HG03575 (cell line): ENCODE data around the gene ACBD4.

Experiments
- ATAC-seq: cut with Tn5 transposase; IDR thresholded peaks from one replicate; pipeline ENCODE4 v1.9.1; 2021; ENCODE audit not compliant: unreplicated experiment, insufficient number of reproducible peaks, low FRiP score; ENCODE audit errors: extremely low read depth

The ACBD4 gene

DNA sequence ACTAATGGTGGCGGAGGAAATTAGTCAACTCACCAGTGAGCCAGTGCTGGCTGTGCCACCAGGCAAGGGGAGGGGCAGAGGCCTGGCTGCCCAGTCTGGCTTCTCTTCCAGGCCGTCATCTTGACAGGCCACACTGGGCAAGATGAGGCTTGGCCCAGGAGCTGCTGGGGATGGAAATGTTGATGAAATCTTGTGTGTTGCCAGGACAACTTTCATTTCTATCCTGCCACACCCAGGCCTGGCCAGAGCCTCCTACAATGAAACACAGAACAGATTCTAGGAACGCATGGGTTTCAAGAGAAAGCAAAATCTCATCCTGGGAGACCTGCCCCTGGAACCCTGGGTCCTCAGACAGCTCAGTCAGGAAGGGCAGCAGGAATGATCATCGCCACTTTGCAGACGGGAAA, 35.4 kb downstream of the ACBD4 start:
- ATAC-seq = no peak

DNA sequence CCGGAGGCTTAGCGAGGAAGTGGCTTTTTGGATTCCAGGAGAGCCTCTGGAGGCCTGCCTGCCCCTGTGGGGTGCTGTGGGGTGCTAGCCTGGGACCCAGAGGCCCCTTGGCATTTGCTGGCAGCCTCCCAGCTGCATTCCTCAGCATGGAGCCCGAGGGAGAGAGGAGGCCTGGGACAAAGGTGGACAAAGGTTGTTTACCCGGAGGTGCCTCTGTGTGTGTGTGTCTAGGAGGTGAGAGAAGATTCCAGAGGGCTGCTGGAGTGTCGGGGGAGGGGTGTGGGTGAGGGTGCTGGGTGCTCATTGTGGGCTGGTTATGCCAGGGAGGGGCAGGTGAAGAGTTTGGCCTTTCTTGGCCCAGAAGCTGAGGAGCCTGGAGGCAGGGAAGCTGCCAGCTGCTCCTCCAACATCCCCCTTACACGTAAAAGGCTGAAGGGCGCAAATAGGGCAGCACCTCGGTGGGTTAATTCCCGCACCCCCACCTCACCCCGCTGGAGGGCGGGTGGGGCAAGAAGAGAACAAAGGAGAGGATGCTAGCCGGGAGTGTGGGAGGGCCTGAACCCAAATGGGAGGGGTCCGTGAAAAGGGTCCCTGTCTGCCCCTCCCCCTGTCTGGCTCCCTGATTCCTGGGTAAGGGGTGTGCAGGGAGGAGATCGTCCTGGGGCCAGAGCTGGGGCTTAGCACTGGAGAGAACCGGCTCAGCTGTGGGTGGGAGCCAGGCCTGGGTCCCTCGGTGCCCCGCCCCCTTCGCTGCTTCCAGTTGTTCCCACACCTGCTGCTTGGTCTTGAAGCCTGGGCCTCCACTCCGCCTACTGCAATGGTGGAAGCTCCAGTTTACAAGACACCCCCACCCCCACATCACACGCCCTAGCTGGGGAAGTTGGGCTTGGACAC, 36.1 kb downstream of the ACBD4 start:
- ATAC-seq = no peak

DNA sequence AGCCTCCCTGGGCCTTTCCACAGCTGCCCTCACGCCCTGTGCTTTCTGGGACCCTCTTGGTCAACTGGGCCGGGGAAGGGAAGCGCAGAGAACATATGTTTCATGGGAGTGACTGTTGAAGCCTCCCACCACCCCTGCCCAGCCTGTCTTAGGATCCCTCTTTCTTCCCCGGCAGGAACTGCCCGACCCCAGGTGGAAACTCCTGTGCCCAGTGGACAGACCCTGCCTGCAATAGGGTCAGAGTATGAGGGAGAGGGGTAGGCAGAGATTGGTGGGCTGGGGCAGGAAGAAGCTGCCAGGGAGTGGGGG, 36.7 kb downstream of the ACBD4 start:
- ATAC-seq = no peak

DNA sequence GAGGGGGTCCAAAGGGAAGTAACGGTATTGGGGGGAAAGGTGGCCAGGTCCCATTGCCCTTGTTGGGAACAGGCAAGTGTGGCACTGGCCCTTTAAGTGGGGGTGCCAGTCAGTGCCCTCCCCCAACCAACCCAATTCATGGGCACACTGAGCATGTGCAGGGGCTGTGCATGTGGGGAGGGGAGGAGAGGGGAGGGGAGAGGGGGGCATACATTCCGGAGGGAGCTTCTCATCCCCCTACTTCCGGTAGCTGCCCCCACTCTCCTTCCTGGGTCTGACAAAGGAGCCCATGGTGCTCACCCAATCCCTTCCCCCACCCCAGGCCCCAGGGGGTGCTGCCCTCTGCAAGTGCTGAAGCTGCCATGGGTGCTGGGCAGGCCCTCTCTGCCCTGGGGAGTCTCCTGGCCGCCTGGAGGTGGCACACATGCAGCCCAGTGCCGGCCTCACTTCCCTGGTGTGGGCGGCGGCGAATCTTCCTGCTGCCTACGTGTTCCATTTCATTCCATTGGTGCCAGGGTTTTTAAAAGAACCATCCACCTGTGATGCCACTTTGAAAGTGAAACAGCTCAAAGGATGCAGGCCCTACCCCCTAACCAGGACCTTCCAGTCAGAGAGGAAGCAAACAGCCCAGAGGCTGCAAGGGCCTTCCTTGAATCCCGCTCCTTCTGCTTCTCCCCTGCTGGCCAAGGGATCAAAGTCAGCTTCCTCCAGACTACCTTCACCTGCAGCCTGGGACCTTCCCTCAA, 37.2 kb downstream of the ACBD4 start:
- no peak for ATAC-seq

DNA sequence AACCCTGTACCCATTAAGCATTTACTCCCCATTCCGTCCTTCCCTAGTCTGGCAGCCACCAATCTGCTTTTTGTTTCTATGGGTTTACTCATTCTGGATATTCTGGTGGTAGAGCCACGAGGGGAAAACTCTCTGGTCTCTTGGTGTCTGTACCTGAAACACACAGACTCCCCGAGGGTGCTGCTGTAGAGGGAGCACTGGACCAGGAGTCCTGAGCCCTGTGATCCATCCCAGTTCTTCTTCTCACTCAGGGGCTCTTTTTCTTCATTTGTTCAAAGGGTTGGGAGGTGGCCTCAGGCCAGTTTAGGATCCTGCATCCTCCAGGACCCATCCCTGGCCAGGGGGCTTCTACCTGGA, 40.2 kb downstream of the ACBD4 start:
- ATAC-seq = no peak

DNA sequence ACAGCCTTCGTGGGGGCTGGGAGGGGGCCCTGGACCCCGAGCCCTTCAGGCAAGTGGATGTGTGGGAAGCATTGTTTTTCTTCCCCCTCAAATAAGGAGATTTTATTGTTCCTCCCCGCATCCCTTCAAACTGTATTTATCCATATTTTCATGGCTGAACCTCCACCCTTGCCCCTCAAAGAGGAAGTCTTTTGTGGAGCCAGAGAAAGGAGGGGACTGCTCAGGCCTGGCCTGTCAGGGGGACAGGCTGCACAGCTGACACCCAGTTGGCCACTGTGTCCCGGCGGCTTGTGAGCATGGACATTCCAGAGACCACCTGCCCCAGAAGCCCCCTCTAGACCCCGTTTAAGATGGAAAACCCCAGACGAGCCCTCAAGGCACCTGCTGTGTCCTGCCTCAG, 42.1 kb downstream of the ACBD4 start:
- ATAC-seq = no peak

DNA sequence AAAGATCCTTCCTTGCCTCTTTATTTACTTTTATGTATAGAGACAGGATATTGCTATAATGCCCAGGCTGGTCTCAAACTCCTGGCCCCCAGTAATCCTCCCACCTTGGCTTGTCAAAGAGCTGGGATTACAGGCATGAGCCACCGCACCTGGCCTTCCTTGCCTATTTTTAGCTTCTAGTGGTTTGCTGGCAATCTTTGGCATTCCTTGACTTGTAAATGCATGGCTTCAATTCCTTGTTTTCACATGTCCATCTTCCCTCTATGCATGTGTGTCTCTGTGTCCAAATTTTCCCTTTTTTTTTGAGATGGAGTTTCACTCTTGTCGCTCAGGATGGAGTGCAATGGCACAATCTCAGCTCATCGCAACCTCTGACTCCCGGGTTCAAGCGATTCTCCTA, 48.7 kb downstream of the ACBD4 start:
- ATAC-seq = no peak

DNA sequence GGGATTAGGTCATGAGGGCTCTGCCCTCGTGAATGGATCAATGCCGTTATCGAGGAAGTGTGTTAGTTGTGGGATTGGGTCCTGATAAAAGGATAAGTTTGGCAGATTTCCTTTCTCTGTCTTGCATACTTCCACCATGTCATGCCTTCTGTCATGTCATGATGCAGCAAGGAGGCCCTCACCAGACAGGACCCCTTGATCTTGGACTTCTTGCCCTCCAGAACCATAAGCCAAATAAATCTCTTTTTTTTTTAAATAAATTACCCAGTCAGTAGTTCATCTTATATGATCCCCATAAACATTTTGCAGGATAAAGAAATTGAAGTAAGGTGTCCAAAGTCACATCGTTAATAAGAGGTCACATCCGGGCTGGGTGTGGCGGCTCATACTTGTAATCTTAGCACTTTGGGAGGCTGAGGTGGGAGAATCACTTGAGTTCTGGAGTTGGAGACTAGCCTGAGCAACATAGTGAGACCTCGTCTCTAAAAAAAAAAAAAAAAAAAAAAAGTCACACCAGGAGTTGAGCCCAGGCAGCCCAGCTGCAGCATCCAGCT, 51.4 kb downstream of the ACBD4 start:
- ATAC-seq = no peak

DNA sequence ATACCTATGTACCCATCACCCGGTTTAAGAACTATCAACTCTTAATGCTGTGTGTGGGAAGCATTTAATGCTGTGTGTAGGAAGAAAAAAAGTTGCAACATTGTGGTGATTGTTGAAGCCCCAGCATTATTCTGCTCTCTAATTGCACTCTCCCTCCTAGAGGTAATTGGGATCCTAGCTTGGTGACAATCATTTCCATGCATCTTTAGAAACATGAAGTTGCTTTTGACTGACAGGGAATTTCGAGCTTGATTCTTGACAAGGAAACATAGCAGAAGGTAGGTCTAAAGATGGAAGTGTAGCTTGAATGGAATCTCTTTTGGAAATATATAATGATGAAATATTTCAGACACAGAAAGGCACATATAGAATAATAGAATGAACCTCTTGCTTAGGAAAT, 53.5 kb downstream of the ACBD4 start:
- ATAC-seq = no peak

DNA sequence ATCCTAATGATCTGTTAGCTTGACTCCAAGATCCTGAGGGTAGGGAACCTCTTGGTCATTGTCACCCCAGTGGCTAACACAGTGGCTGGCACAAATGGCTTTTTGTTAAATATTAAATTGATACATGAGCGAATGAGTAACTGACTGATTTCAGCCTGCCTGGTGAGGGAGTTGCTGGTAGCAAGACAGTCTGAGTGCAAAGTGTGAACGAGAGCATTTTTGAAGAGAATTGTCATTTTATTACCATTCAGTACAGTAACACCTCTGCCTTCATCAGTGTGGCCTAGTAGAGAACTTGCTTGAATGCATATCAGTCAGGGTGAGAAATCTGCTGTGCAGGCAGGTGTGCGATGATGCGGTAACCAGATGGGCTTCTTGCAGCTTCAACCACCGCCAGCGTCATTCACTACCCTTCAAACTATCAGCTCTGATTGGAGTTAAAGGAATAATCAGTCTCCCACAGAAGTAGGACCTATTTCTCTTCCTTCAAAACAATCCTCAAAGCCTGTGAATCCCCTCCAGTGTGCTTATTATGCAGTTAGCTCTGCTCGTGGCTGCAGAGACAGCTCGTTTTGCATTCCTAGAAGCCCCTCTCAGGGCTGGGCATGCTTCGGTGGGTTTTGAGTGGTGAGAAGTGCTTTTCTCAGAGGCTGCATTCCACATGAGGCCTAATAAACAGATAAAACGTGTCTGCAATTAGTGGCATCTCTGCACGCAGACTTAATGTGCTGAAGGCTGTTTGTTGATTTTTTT, 55.2 kb downstream of the ACBD4 start:
- ATAC-seq = no peak
